ACC112 (cell line): Measurements from ENCODE around the gene HSPA6.
"Not testable (repeated sequence)": the region's sequence is repeated elsewhere in the genome, so short reads cannot be mapped to it uniquely, and the experiment has no call there.

Experiments used
- H2AFZ ChIP-seq: fragments of 200-600 bp; sonication (generic); one replicate; pipeline ENCODE4 v1.6.0; 2017; ENCODE audit warnings: antibody characterized with exemption, low read length; ENCODE audit not compliant: unreplicated experiment
- H3K27ac ChIP-seq: fragments of 200-600 bp; sonication (generic); 2 replicates; pipeline ENCODE4 v1.5.1; 2014; ENCODE audit warnings: low read depth, mild to moderate bottlenecking, antibody characterized with exemption, low read length, moderate library complexity
- H3K27me3 ChIP-seq: fragments of 200-600 bp; sonication (generic); 2 replicates; pipeline ENCODE4 v1.6.1; 2014; ENCODE audit warnings: mild to moderate bottlenecking, antibody characterized with exemption, low read length, moderate library complexity, mixed read lengths; ENCODE audit not compliant: insufficient read depth
- H3K36me3 ChIP-seq: fragments of 200-600 bp; sonication (generic); 2 replicates; pipeline ENCODE4 v1.6.1; 2016; ENCODE audit warnings: mild to moderate bottlenecking, antibody characterized with exemption, low read length, moderate library complexity, mixed read lengths; ENCODE audit not compliant: insufficient read depth
- H3K4me1 ChIP-seq: fragments of 200-600 bp; sonication (generic); one replicate; pipeline ENCODE4 v1.6.1; 2016; ENCODE audit warnings: low read length, mixed read lengths; ENCODE audit not compliant: insufficient read depth, unreplicated experiment, control insufficient read depth
- H3K4me3 ChIP-seq: fragments of 200-600 bp; sonication (generic); 2 replicates; pipeline ENCODE4 v1.5.1; 2014; ENCODE audit warnings: mild to moderate bottlenecking, low read depth, low read length
- H3K79me2 ChIP-seq: fragments of 200-600 bp; sonication (generic); one replicate; pipeline ENCODE4 v1.6.0; 2016; ENCODE audit warnings: low read length; ENCODE audit not compliant: control insufficient read depth, unreplicated experiment, insufficient read depth

The HSPA6 gene

DNA sequence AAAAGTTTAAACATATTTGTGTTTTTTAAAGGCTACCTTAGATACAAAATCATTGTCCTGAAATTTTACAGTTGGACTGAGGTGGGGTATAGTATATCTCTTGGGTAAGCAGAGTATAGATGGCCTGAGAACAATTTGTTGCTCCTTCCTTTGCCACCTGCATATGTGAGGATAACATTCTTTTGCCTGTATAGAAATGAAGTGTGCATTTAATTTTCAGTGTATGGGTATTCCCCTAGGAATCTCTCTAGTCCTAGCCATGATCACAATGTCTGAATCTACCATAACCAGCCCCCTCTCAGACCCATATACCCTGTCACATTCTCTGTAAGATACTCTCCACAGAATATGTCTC, 21.0 kb upstream of the HSPA6 start:
- no peak overlapping the region for H3K4me3 ChIP-seq
- no peaks in the 10 kb centered on the region for H3K36me3 ChIP-seq
- no peak overlapping the region for H3K27ac ChIP-seq
- H3K4me1 ChIP-seq, result peaks cover 8% of the 10 kb centered on the region
- H3K79me2 ChIP-seq, result no peaks in the 10 kb centered on the region
- H3K27me3 ChIP-seq, result peaks cover 5% of the 10 kb centered on the region; the same call in 1 of the 2 replicates
- no peak overlapping the region for H2AFZ ChIP-seq

DNA sequence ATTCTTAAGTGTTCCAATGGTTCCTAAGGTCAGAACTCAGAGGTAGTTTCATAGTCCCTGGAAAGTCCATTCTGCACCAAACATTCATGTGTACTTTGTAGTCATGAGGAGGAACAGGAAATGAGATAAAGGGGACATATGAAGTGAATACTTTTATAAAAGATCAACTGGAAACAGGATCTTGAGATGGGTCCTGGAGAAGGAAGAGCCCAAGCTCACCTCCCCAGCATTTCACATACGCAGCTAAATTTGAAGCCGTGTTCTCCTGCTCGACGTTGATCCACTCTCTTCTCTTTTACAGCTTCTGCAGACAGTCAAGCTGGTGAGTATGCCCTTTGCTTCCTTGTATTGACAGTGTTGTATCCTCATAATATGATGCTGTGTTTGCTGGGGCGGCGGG, 18.7 kb upstream of the HSPA6 start:
- Histone ChIP-seq H3K4me3 (no peak overlapping the region), H3K27me3 (no peaks in the 10 kb centered on the region), H2AFZ (no peak overlapping the region), H3K27ac (no peak overlapping the region), H3K4me1 (peaks cover 8% of the 10 kb centered on the region), H3K36me3 (no peaks in the 10 kb centered on the region), H3K79me2 (no peaks in the 10 kb centered on the region)

DNA sequence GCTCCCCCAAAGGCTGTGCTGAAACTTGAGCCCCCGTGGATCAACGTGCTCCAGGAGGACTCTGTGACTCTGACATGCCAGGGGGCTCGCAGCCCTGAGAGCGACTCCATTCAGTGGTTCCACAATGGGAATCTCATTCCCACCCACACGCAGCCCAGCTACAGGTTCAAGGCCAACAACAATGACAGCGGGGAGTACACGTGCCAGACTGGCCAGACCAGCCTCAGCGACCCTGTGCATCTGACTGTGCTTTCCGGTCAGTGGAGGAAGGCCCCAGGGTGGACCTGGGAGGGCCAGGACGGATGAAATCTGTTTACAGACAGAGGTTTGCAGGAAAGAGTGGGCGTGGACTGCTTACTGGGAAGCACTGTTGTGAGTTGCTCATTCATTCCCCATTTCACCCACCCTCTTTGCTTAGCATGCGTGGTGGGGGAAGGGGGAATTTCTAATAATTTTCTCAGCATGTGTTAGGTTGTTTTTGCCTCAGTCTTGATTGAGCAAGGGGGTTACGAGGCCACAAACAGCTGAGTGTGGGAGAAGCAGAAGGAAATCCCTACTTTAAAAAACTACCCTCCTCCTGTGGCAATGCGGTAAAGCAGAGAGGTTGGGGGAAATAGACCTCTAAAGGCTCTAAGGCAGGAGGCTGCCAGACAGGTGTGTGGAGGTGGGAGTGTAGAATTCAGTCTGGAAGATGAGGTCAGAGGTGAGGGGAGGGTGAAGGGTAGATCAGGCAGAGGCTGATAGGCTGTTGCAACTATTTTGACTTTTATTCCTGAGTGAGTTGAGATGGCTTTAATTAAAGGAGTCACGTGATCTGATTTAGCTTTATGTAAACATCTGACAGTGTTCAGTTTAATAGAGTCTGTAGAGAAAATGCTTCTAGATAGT, 17.8 kb upstream of the HSPA6 start:
- H3K27ac ChIP-seq, result no peak overlapping the region
- peak overlapping the region; percentile 99 for H2AFZ ChIP-seq
- H3K4me1 ChIP-seq, result peaks cover 8% of the 10 kb centered on the region

DNA sequence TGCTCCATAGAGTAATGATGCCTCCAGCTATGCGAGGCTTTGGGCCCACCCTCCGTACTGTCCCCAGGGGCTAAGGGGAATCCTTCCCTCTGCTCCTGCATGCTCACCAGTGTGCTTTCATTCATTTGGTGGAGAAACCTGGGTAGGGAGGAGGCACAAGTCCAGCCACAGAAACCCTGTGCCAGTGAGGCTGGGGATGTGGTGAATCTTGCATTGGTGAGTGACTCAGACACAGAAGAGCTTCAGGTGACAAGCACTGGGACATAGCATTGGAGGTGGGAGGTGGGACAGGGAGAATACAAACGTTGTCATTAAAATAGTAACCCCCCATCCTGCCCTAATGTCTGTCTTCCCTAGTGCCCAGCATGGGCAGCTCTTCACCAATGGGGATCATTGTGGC, 13.9 kb upstream of the HSPA6 start:
- Histone ChIP-seq H3K36me3 (no peaks in the 10 kb centered on the region), H3K79me2 (no peaks in the 10 kb centered on the region)

More for the DNA sequence above, 17.8 kb upstream of the HSPA6 start:
- Histone ChIP-seq H3K36me3 (no peaks in the 10 kb centered on the region), H3K79me2 (no peaks in the 10 kb centered on the region), H3K27me3 (no peaks in the 10 kb centered on the region), H3K4me3 (no peak overlapping the region)

DNA sequence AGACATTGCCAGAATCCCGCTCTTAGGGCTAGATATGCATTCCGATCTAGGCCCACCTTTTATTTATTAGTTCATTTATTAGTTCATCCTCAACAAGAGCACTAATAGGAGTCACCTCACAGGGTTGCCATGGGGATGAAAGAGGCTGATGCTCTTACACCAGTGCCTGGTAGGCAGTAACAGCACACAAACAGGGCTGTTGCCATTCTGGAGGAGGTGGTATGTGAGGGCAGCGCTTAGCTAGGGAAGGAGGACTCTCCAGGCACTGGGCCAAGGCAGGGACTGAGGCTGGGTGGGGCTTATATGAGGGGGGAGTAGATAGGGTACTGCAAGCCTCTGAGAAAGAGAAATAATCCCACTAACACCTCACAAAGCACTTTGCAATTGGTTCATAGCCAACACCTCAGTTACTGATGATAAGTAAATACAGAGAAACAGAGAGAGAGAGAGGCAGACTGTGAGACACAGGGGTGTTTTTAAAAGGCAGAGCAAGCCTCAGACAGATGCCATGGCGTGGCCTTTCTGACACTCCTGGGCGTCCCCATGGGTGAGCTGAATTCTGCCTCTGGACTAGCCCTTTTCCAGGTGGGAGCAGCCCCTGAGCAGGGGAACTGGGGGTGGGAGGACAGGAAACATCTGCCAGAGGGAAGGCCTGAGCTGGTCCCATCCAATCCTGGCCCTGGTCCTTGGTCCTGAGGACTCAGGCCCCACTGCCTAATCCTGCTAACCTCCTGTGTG, 13.2 kb upstream of the HSPA6 start:
- H3K27me3 ChIP-seq, result no peaks in the 10 kb centered on the region
- H3K36me3 ChIP-seq, result no peaks in the 10 kb centered on the region
- H2AFZ ChIP-seq, result no peak overlapping the region
- no peak overlapping the region for H3K27ac ChIP-seq
- no peaks in the 10 kb centered on the region for H3K79me2 ChIP-seq
- no peak overlapping the region for H3K4me3 ChIP-seq
- H3K4me1 ChIP-seq, result peaks cover 22% of the 10 kb centered on the region

More for the DNA sequence above, 13.9 kb upstream of the HSPA6 start:
- no peak overlapping the region for H3K27ac ChIP-seq
- H3K4me1 ChIP-seq, result peaks cover 22% of the 10 kb centered on the region
- H2AFZ ChIP-seq, result no peak overlapping the region
- H3K27me3 ChIP-seq, result no peaks in the 10 kb centered on the region
- H3K4me3 ChIP-seq, result no peak overlapping the region

- Histone ChIP-seq H3K4me3 (no peak overlapping the region), H3K79me2 (no peaks in the 10 kb centered on the region), H3K27ac (no peak overlapping the region), H2AFZ (no peak overlapping the region), H3K36me3 (no peaks in the 10 kb centered on the region), H3K4me1 (peaks cover 19% of the 10 kb centered on the region), H3K27me3 (no peaks in the 10 kb centered on the region)
Measured at GRCh38 chr1:161511756-161512060, 12.6 kb upstream of the HSPA6 start.

DNA sequence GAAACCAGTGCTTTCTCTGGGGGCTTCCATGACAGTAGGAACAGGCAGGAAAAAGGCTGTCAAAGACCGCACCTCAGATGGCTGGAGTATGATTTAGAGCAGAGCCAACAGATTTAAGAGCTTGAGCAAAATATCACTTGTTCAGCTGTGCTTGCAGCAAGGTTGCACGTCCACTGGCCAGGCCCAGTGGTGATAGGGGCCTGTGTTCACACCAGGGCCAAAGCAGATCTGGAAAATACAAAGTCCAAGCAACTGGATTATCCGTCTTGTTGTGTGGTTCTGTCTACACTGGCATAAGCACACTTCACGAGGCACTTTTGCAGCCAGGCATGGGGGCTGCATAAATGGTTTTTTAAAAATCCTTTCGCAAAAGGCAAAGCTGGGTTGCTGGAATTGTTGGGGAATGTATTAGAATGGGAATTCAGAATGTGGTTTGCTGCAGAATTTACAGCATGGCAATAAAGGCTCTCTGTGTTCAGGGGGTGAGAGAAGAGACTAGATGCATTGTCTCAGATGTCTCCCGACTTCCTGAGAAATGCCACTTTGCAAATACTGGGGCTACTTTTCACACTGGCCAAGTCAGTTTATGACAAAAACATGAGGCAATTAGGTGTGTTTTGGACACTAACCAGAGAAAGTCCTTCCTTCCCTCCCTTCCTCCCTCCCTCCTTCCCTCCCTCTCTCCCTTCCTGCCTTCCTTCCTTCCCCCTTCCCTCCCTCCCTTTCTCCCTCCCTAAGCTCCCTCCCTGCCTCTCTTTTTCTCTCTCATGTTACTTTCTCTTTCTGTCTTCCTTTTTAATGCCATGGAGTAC, 11.5 kb upstream of the HSPA6 start:
- H3K36me3 ChIP-seq, H3K79me2 ChIP-seq, H2AFZ ChIP-seq, H3K27me3 ChIP-seq, H3K27ac ChIP-seq, H3K4me3 ChIP-seq: not testable (repeated sequence)
- H3K4me1 ChIP-seq, result peaks cover 14% of the 10 kb centered on the region

DNA sequence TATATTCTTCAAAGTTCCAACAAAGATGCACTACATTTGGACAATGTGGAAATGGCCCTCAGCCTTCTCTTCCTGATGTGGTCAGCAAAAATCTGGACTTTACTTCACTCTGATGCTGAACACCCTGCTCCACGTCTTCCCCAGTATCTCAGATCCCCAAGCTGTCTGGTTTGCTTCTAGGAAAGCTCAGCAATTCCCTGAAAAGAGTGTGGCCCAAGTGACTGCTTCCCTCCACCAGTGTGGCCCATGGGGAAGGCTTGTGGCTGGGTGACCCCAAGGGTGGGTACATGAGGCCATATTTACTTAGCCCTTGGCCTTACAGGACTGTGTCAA, 10.9 kb upstream of the HSPA6 start:
- Histone ChIP-seq H3K4me1 (peaks cover 14% of the 10 kb centered on the region), H3K27ac (peak overlapping the region; percentile 47), H2AFZ (peak overlapping the region; percentile 53)
- H3K36me3 ChIP-seq, H3K27me3 ChIP-seq, H3K79me2 ChIP-seq, H3K4me3 ChIP-seq: not testable (repeated sequence)

GRCh38 chr1:161513953-161514352, 10.4 kb upstream of the HSPA6 start:
- not testable (repeated sequence) for H3K4me3 ChIP-seq, H3K36me3 ChIP-seq, H3K79me2 ChIP-seq, H3K27me3 ChIP-seq
- Histone ChIP-seq H2AFZ (peak overlapping the region; percentile 53), H3K27ac (peak overlapping the region; percentile 47), H3K4me1 (peaks cover 14% of the 10 kb centered on the region)

DNA sequence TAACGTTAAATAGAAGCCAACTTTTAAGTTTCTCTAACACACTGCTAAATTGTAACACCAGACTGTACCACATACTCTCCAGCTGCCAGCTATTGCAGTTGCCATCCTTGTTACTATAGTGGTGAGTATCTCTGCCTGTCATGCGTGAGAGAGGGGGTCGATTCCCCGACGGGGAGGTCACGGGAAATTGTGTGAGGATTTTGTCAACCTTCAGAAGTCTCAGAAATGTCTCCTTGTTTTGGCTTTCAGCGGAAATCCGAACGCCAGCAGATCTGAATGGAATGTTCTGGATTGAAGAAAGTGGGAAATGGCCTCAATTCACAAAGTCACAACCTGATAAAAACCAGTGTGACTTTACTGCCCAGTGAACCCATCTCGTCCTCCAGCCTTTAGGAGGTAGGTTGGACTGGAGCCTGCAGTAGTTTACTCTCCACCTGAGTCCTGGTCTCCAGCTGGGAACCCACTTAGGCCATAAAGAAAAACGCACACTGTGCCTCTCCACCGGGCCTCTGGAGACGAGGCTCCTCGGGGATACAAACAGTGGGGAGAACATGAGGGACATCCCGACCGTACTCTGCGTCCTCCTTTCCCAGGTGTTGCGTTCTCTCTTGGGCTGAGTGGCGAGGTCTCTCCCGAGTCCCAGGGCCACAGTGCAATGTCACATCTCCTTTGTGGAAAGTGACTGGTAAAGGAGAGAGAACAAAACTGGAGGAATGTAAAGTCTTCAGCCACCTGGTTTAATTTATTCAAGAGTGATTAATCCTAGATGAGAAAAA, 1.1 kb upstream of the HSPA6 start:
- H3K36me3 ChIP-seq, H3K4me1 ChIP-seq, H2AFZ ChIP-seq, H3K27me3 ChIP-seq, H3K4me3 ChIP-seq, H3K79me2 ChIP-seq, H3K27ac ChIP-seq: not testable (repeated sequence)
